ENCODE data around the gene NR5A1.

NR5A1 gene

GRCh38 chr9:124442826-124443225, 64.4 kb downstream of the NR5A1 start:
- no peak for FAIRE-seq
- DNase-seq (ENCODE audit: low spot score): no peak

- DNase-seq (ENCODE audit: low spot score) (no peak), FAIRE-seq (no peak)
Observed at GRCh38 chr9:124442379-124442778, 64.8 kb downstream of the NR5A1 start.

- FAIRE-seq: no peak
- DNase-seq (ENCODE audit: low spot score): no peak
Observed at GRCh38 chr9:124441291-124441690, 65.9 kb downstream of the NR5A1 start.

GRCh38 chr9:124440786-124441185, 66.4 kb downstream of the NR5A1 start:
- DNase-seq (ENCODE audit: low spot score) (no peak), FAIRE-seq (no peak)

GRCh38 chr9:124439686-124440243, 67.4 kb downstream of the NR5A1 start:
- no peak for FAIRE-seq
- DNase-seq (ENCODE audit: low spot score): no peak

- FAIRE-seq (no peak), DNase-seq (ENCODE audit: low spot score) (no peak)
Observed at GRCh38 chr9:124439086-124439485, 68.1 kb downstream of the NR5A1 start.

GRCh38 chr9:124438091-124438490, 69.1 kb downstream of the NR5A1 start:
- DNase-seq (ENCODE audit: low spot score): no peak
- FAIRE-seq: no peak

- FAIRE-seq (no peak), DNase-seq (ENCODE audit: low spot score) (no peak)
Observed at GRCh38 chr9:124437086-124437485, 70.1 kb downstream of the NR5A1 start.

- DNase-seq (ENCODE audit: low spot score) (no peak), FAIRE-seq (no peak)
Observed at GRCh38 chr9:124436320-124436719, 70.9 kb downstream of the NR5A1 start.
